Fibroblast of mammary gland (primary cell): ENCODE data around the gene CDYL.

Source experiments
- DNase-seq: peaks from one replicate; pipeline ENCODE4 v3.0.0-alpha.2; 2010; ENCODE audit warnings: low read depth
- H3K4me3 ChIP-seq: 2 replicates; pipeline ENCODE4 v1.5.1; 2011; ENCODE audit warnings: low read depth, mild to moderate bottlenecking, low read length, moderate library complexity; ENCODE audit not compliant: control insufficient read depth
- TF ChIP-seq, protein P1 (sequence below): conservative IDR thresholded peaks from 2 replicates; pipeline ENCODE4 v1.5.1; 2011; ENCODE audit warnings: low read depth, low read length, inconsistent platforms; ENCODE audit not compliant: control insufficient read depth, insufficient read depth

Gene CDYL

DNA sequence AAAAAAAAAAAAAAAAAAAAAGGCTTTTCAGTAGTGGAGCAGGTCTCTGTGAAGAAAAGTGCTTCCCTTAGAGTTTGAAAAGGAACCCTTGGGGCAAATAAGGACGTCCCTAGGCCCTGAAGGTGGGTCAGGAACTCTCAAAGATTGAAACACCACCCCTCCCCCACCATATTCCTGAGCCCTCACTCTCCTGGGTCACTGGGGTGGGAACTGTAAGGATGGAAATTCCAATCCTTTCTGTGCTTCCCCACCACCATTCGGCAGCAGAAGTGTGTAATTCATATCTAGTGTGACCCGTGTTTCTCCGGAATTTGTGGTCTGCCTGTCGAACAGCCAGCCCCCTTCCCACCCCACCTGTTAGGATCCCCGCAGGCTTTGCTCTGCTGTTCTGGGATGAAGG, 12.3 kb downstream of the CDYL start:
- TF ChIP-seq, protein P1, sequence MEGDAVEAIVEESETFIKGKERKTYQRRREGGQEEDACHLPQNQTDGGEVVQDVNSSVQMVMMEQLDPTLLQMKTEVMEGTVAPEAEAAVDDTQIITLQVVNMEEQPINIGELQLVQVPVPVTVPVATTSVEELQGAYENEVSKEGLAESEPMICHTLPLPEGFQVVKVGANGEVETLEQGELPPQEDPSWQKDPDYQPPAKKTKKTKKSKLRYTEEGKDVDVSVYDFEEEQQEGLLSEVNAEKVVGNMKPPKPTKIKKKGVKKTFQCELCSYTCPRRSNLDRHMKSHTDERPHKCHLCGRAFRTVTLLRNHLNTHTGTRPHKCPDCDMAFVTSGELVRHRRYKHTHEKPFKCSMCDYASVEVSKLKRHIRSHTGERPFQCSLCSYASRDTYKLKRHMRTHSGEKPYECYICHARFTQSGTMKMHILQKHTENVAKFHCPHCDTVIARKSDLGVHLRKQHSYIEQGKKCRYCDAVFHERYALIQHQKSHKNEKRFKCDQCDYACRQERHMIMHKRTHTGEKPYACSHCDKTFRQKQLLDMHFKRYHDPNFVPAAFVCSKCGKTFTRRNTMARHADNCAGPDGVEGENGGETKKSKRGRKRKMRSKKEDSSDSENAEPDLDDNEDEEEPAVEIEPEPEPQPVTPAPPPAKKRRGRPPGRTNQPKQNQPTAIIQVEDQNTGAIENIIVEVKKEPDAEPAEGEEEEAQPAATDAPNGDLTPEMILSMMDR: no peak
- DNase-seq: no peak
- no peak overlapping the region for H3K4me3 ChIP-seq

DNA sequence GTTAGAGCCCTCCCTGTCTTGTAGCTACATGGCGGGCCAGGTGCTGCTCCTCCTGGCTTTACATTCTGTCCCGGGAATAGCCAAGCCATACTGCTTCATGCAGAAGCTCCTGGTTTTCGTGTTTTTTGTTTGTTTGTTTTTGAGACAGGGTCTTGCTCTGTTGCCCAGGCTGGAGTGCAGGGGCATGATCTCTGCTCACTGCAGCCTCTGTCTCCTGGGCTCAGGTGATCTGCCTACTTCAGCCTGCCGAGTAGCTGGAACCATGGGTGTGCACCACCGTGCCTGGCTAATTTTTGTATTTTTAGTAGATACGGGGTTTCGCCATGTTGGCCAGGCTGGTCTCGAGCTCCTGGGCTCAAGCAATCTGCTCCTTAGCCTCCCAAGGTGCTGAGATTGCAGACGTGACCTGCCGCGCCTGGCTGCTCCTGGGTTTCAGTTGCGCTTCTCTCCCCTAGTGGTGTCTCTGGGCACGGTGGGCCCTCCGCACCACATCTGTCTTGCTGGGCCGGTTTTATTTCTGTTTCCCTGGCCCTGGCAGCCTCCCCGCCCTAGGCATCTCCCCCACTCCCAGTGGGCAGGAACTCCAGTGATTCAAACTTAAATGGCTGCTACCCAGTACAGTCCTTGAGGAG, 12.9 kb downstream of the CDYL start:
- H3K4me3 ChIP-seq: no peak overlapping the region
- DNase-seq: no peak
- TF ChIP-seq, protein P1: no peak

DNA sequence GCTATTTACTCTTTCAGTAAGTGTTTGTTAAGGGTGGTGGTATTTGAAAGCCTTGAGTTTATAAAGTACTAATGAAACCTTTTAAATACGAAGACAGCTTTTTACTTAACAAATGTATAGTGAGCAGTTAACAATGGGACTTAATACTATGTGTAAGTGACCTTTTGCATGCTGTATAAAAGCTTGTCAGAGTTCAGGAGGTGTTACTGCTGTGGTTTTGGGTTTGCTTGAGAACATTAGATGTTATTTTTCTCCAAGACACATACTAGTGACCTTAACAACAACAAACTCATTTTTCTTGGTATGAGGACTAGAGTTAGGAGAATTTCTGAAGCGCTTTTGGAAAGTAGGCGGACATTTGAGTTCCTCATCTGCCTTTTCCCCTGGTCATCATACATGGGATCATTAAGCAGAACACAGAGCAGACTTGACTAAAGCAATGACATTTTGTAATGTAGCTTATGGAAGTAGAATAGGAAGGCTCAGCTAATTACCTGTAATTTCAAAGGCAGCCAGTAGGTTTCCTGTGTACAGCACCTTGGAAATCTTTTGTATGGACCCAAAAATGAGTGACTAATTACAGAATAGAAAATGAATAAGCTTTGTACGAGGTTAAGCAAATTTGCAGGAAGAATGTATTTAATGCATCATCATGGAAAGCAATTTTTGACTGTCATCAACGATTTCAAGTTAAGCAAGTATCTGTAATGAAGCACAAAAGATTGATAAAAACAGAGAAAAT, 14.1 kb downstream of the CDYL start:
- H3K4me3 ChIP-seq: no peak overlapping the region
- TF ChIP-seq, protein P1: peak; percentile 19
- DNase-seq: no peak

DNA sequence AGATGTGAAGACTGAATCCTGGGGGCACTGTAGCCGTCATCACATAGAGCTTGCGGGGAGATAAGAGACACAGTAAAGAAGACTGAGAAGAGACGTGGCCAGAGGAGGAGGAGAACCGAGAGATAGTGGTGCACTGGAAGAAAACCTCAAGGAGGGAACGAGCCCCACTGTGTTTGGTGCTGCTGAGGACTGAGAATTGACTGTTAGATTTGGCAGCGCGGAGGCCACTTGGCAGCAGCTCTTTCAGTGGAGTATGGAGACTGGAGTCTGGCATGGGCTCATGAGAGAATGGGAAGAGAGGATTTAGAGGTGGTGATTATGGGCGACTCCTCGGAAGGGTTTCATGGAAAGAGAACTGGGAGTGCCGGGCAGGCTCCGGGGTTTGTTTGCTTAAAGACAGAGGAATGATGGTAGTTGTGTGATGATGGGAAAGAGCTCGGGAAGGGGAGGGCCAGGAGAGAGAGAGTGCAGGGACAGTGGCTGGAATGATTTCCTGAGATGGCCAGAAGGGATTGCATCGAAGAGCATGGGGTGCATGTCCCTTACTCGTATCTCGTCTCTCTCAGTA, 18.0 kb downstream of the CDYL start:
- no peak overlapping the region for H3K4me3 ChIP-seq
- DNase-seq: no peak
- TF ChIP-seq, protein P1: no peak

DNA sequence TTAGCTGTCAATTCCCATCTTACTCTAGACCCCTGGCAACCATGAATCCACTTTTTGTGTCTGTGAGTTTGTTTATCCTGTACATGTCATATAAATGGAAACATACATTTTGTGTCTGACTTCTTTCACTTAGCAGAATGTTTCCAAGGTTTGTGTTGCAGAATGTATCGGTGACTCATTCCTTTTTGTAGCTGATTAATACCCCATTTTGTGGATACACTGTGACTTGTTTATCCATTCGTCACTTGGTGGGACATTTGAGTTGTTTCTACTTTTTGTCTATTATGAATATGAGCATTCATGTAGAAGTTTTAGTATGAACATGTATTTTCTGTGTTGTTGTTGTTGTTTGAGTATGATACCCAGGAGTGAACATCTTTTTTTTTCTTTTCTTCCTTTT, 21.4 kb downstream of the CDYL start:
- no peak overlapping the region for H3K4me3 ChIP-seq
- peak; percentile 51 for DNase-seq
- TF ChIP-seq, protein P1: no peak

DNA sequence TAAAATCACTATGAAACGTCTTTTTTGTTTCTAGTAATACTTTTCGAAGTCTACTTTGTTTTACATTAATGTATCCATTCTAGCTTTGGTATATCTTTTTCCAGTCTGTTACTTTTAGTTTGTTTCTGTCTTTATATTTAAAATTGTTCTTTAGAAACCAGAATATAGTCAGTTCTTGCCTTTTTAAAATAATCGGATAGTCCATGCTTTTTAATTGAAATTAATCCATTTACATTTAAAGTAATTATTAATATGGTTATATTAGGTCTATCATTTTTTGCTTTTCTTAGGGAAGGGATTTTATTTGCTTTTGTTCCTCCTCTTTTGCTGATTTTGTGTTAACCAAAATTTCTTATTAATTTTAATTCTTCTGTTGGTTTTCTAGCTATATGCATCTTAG, 23.7 kb downstream of the CDYL start:
- H3K4me3 ChIP-seq: no peak overlapping the region
- TF ChIP-seq, protein P1: no peak
- DNase-seq: no peak
